LNCAP (cell line): Measurements from ENCODE around the gene ZIC4.

ENCODE experiments used
- CTCF ChIP-seq: fragments of 450-650 bp; IDR thresholded peaks from 2 replicates; pipeline ENCODE4 v1.5.1; 2017; ENCODE audit warnings: mild to moderate bottlenecking

ZIC4 gene

GRCh38 chr3:147426931-147427330, 20.6 kb upstream of the ZIC4 start:
- no peak for TF ChIP-seq CTCF

GRCh38 chr3:147425388-147425850, 19.1 kb upstream of the ZIC4 start:
- TF ChIP-seq CTCF = no peak

- no peak for TF ChIP-seq CTCF
Observed at GRCh38 chr3:147424581-147425387, 18.4 kb upstream of the ZIC4 start.

- TF ChIP-seq CTCF = no peak
Observed at GRCh38 chr3:147423798-147424580, 17.6 kb upstream of the ZIC4 start.

- no peak for TF ChIP-seq CTCF
Observed at GRCh38 chr3:147423537-147423797, 17.1 kb upstream of the ZIC4 start.

- no peak for TF ChIP-seq CTCF
Observed at GRCh38 chr3:147422601-147423536, 16.5 kb upstream of the ZIC4 start.

- TF ChIP-seq CTCF = no peak
Observed at GRCh38 chr3:147422196-147422595, 15.9 kb upstream of the ZIC4 start.
